GM08714 (cell line): Measurements from ENCODE around the gene POMC.
"Not testable (repeated sequence)": the region's sequence is repeated elsewhere in the genome, so short reads cannot be mapped to it uniquely, and the experiment has no call there.

Experiments
- H3K4me3 ChIP-seq: fragments of 200-500 bp; sonication (Bioruptor generic); 2 replicates; pipeline ENCODE4 v1.5.1; 2014; ENCODE audit warnings: mild to moderate bottlenecking, low read length, inconsistent platforms
- ZNF274 ChIP-seq: IDR thresholded peaks from 2 replicates; pipeline ENCODE4 v1.6.1; 2012; ENCODE audit warnings: mild to moderate bottlenecking, low read depth, low read length

The POMC gene

GRCh38 chr2:25161055-25161781 is 7.2 kb downstream of the POMC start:
- peak overlapping the region; percentile 15; the same call in 1 of the 2 replicates for H3K4me3 ChIP-seq
- no peak for TF ChIP-seq ZNF274

- no peak for TF ChIP-seq ZNF274
- no peak overlapping the region for H3K4me3 ChIP-seq
These were observed 8.0 kb downstream of the POMC start for GRCh38 chr2:25160376-25160775.

GRCh38 chr2:25159949-25160348 is 8.4 kb downstream of the POMC start:
- TF ChIP-seq ZNF274, result no peak
- H3K4me3 ChIP-seq, result no peak overlapping the region

GRCh38 chr2:25158096-25158852 is 10.1 kb downstream of the POMC start:
- no peak for TF ChIP-seq ZNF274
- no peak overlapping the region for H3K4me3 ChIP-seq

GRCh38 chr2:25155401-25155800 is 13.0 kb downstream of the POMC start:
- no peak for TF ChIP-seq ZNF274
- H3K4me3 ChIP-seq, result no peak overlapping the region

- no peak overlapping the region for H3K4me3 ChIP-seq
- TF ChIP-seq ZNF274, result no peak
These were observed 16.7 kb downstream of the POMC start for GRCh38 chr2:25151718-25152117.

GRCh38 chr2:25150993-25151392 is 17.4 kb downstream of the POMC start:
- H3K4me3 ChIP-seq, result not testable (repeated sequence)

- no peak overlapping the region for H3K4me3 ChIP-seq
- no peak for TF ChIP-seq ZNF274
These were observed 18.7 kb downstream of the POMC start for GRCh38 chr2:25149646-25150045.

- no peak for TF ChIP-seq ZNF274
- H3K4me3 ChIP-seq, result no peak overlapping the region
These were observed 21.5 kb downstream of the POMC start for GRCh38 chr2:25146896-25147295.

GRCh38 chr2:25145803-25146202 is 22.6 kb downstream of the POMC start:
- TF ChIP-seq ZNF274, result no peak
- no peak overlapping the region for H3K4me3 ChIP-seq

- no peak for TF ChIP-seq ZNF274
- H3K4me3 ChIP-seq, result no peak overlapping the region
These were observed 27.3 kb downstream of the POMC start for GRCh38 chr2:25141120-25141519.

GRCh38 chr2:25140535-25140934 is 27.8 kb downstream of the POMC start:
- not testable (repeated sequence) for H3K4me3 ChIP-seq

- no peak overlapping the region for H3K4me3 ChIP-seq
- no peak for TF ChIP-seq ZNF274
These were observed 35.7 kb downstream of the POMC start for GRCh38 chr2:25132693-25133092.

GRCh38 chr2:25132299-25132635 is 36.1 kb downstream of the POMC start:
- no peak for TF ChIP-seq ZNF274
- no peak overlapping the region for H3K4me3 ChIP-seq

- TF ChIP-seq ZNF274, result no peak
- H3K4me3 ChIP-seq, result no peak overlapping the region
These were observed 36.6 kb downstream of the POMC start for GRCh38 chr2:25131567-25132298.
